GM12874 (cell line): Measurements from ENCODE around the gene MRFAP1L1.

Experiments used
- TF ChIP-seq, protein P1 (sequence below): IDR thresholded peaks from 2 replicates; pipeline ENCODE4 v1.5.1; 2011; ENCODE audit warnings: low read depth, mild to moderate bottlenecking, control low read depth, low read length, moderate library complexity; ENCODE audit not compliant: insufficient read depth

Gene MRFAP1L1

DNA sequence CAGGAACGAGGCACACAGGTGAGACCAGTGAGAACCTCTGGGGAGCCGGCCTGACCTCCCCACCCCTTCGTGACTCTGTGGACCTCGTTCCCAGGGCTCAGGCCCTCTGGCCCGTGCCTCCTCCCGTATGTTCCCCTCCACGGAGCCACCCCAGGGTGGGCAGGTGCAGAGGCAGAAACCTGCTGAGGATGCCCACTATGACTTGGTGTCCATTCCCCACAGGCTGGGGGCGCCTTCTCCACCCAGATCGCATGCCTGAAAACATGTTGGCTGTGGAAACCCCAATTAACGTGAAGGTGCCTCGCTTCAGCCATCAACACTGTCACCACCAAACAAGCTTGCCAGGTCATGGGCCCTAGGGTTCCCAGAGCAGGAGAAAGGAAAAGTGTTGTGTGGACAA, 33.3 kb upstream of the MRFAP1L1 start:
- TF ChIP-seq, protein P1, sequence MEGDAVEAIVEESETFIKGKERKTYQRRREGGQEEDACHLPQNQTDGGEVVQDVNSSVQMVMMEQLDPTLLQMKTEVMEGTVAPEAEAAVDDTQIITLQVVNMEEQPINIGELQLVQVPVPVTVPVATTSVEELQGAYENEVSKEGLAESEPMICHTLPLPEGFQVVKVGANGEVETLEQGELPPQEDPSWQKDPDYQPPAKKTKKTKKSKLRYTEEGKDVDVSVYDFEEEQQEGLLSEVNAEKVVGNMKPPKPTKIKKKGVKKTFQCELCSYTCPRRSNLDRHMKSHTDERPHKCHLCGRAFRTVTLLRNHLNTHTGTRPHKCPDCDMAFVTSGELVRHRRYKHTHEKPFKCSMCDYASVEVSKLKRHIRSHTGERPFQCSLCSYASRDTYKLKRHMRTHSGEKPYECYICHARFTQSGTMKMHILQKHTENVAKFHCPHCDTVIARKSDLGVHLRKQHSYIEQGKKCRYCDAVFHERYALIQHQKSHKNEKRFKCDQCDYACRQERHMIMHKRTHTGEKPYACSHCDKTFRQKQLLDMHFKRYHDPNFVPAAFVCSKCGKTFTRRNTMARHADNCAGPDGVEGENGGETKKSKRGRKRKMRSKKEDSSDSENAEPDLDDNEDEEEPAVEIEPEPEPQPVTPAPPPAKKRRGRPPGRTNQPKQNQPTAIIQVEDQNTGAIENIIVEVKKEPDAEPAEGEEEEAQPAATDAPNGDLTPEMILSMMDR = no peak

DNA sequence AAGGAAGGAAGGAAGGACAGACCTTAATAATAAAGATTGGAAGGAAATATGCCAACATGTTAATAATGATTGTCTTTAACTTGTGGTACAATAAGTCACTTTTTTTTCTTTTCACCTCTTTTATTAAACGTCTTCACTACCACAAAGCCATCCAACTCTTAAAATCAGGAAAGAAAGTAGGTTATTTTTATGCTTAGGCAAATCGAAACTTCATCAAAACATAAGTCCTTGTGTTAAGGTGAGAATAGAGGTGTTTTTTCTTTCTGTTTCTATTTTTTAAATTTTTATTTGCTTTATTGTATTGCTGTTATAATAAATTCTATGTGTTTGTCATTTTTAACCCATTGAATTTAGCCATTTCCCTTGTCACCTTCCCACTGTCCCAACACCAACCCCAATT, 32.8 kb upstream of the MRFAP1L1 start:
- TF ChIP-seq, protein P1 = no peak

DNA sequence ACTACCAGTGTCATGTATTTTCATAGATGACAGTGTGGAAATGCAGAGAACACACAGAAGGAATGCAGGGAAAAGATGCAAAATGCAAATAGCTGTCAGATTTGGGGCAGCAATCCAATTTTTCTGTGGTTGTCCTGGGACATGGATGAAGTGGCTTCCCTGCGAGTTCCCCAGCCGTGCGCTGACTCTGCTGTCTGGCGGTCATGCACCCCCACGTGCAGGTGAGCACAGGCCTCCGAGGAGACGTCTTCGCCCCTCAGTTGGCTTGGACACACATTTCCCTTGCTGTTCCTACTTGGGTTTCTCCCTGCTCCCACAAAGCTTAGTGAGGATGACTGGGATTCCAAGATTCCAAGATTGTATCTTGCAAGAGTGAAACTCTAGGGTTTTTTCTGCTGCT, 30.7 kb upstream of the MRFAP1L1 start:
- TF ChIP-seq, protein P1 = no peak

DNA sequence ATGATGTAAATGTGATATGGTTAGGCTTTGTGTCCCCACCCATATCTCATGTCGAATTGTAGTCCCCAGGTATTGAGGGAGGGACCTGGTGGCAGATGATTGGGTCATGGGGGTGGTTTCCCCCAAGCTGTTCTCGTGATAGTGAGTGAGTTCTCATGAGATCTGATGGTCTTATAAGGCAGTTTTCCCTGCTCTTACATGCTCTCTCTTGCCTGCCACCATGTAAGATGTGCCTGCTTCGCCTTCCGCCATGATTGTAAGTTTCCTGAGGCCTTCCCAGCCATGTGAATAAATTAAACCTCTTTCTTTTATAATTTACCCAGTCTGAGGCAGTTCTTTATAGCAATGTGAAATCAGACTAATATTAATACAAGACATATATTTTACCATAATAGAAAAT, 30.3 kb upstream of the MRFAP1L1 start:
- TF ChIP-seq, protein P1 = no peak

DNA sequence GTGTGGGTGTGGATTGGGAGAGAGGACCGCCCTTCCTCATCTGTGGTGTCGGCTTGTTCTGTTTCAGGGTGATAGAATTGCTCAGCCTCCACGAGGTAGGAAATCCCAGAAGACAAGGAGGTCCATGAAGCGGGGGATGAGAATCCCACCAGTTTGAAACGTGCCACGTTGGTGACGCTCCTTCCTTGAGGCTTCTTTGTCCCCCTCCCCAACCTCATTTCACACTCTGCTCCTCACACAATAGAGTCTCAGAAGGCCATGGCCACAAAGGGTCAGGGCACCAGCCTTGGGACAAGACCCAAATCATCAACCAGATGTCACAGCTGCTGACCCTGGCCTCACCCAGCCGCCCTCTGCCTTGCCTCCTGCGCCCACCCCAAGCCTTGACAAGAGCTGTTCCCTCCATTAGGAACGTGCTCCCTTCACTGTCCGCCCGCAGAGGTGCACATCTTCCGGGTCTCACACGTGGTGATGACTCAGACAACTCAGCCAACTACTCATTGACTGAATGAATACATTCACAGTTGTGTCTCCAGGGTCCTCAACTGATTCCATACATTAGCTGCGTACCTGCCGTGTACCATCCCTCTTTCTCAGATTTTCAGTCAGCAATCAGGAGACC, 24.6 kb upstream of the MRFAP1L1 start:
- TF ChIP-seq, protein P1 = no peak

DNA sequence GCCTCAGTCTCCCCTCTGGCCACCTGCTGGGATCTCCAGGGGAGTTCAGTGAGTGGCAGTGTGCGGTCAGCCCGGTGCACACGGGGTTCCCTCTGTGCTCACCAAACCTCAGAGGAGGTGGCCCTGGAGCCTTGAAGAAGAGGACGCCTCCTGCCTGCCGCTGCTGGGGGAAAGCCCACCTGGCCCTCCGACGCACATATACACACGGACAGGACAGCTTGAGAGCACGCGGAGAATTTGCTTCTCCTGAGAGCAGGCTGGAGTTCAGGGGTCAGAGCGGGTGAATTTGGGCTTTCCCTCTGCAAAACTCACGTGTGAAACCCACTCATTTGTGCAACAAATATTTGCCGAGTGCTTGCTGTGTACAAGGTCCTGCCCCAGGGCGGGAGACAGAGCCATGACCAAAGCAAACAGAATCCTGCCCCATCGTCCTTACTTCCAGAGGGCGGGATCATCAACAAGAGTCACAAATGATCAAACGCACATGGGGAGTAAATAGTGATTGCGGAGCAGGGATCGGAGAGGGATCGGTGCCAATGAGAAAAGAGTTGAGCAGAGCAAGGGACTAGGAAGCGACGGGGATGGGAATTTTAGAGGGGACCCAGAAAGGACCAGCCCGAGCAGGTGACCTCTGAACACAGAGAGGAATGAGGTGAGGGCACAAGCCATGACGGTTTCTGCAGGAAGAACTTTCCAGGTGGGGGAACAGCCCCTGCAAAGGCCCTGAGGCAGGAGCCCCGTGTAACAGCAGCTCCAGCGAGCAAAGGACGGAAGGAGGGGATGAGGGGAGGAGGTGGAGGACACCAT, 23.9 kb upstream of the MRFAP1L1 start:
- TF ChIP-seq, protein P1 = no peak

DNA sequence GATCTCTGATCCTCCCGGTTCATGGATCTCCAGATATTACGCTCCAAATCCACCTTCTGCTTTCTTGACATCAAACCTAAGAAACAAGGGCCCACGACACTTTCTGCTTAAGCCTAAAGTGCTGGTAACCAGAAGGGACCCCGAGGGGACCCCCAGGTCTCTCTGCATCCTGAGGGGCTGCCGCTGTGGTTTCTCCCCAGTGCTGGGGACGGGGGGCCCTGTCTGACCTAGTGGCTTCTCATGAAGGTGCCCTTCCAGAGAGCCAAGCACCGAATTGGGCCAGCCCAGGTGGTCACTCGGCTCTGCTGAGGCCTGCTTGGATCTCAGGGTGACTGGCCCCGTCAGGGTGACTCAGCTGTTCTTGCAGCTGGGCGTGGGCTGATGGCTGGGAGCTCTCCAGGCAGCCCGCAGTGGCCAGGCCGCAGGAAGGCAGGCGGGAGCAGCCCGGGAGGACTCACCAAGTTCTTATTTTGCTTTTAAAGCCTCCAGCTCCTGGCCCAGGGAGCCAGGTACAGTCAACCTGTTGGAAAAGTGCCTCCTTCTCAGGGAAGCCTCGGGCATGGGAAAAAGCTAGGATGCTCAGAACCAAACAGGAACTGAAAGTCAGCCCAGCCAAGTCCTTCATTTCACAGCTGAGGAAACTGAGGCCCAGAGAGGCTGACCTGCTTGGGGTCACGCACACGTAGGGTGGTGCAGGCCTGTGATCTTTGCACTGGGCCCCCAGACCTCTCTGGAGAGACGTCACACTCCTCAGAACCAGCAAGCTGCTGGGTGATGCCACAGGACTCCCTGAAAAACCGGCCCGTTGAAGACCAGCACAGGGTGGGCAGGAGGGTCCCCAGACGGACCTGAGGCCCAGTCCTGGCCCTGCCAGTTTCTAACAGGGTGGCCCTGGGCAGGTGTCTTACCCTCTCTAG, 23.0 kb upstream of the MRFAP1L1 start:
- TF ChIP-seq, protein P1 = no peak
